DMS 273 treated with DMSO at 0.1 percent for 48 hours (cell line): ENCODE data around the gene RLIM.
"Not testable (repeated sequence)": the region's sequence is repeated elsewhere in the genome, so short reads cannot be mapped to it uniquely, and the experiment has no call there.

Experiments
- DNase-seq: peaks from one replicate; lab custom pipeline; 2025; lab: John Stamatoyannopoulos, UW

Gene RLIM, protein sequence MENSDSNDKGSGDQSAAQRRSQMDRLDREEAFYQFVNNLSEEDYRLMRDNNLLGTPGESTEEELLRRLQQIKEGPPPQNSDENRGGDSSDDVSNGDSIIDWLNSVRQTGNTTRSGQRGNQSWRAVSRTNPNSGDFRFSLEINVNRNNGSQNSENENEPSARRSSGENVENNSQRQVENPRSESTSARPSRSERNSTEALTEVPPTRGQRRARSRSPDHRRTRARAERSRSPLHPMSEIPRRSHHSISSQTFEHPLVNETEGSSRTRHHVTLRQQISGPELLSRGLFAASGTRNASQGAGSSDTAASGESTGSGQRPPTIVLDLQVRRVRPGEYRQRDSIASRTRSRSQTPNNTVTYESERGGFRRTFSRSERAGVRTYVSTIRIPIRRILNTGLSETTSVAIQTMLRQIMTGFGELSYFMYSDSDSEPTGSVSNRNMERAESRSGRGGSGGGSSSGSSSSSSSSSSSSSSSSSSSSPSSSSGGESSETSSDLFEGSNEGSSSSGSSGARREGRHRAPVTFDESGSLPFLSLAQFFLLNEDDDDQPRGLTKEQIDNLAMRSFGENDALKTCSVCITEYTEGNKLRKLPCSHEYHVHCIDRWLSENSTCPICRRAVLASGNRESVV

DNA sequence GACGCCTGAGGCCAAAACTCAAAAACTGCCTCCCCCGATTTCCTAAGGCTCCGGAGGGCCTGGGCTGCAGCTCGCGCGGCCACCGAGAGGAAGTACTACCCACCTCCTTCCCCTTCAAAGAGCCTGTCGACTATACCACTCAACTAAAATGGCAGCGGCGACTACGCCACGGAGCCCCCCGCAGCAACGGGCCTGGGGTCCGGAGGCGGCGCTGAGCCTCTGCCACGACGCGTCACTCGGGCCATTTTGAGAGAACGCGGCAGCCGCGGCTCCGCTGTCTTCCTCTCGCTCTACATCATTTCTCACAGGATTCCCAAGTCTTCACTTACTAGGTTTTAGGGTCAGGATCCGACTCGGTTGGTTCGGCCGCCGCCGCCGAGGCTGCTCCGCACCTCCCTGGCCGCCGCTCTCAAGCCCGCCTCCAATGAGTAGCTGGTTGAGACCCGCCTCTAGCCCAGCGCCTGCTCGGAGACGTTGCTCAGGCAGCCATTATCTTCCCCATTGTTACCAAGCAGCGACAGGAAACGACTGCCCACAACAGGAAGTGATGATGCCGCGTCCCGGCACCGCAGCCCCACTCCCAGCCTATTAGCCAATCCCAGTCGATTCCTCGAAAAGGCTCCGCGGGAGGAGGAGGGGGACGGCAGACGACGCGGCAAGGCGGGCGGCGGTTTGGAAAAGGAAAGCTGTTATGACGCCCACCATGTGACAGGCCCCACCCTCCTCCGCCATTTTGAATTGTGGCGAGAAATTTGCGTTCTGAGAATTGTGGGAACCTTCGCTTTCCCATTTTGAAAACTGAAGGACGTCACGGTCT lies at the start of gene RLIM:
TSS of gene RLIM (minus strand) at position 532 of the 817 bp plus-strand sequence. CDS start 18,647 bp downstream, outside the sequence.
- DNase-seq: peak; percentile 89

DNA sequence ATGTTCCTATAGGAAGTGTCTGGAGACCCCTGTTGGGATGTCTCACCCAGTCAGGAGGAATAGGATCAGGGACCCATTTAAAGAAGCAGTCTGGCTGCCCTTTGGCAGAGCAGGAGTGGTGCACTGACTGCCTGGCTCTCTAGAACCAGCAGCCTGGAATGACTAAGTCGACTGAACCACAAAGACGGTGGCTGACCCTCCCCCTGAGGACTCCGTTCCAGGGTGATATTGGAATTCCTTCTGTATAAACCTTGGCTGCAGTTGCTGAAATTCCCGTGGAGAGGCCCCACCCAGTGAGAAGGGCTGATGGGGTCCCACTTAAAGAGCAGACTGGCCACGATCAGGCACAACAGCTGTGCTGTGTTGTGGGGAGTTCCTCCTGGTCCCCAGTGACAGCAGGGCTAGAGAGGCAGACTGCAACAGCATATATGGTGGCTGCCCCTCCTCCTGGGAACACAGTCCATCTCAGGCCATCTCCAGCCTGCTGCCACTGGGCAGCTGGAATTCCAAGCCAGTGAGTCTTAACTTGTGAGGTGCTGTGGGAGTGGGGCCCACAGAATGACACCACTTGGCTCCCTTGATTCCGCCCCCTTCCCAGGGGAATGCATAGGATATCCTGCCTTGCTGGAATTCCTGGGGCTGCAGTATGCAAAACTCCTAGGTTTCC lies 41.8 kb upstream of the RLIM start:
- DNase-seq: no peak

DNA sequence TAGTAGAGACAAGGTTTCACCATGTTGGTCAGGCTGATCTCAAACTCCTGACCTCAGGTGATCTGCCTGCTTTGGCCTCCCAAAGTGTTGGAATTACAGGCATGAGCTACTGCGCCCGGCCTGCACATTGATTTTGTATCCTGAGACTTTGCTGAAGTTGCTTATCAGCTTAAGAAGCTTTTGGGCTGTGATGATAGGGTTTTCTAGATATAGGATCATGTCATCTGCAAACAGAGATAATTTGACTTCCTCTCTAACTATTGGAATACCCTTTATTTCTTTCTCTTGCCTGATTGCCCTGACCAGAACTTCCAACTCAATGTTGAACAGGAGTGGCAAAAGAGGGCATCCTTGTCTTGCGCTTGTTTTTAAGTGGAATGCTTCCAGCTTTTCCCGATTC lies 40.5 kb upstream of the RLIM start:
- DNase-seq: not testable (repeated sequence)

DNA sequence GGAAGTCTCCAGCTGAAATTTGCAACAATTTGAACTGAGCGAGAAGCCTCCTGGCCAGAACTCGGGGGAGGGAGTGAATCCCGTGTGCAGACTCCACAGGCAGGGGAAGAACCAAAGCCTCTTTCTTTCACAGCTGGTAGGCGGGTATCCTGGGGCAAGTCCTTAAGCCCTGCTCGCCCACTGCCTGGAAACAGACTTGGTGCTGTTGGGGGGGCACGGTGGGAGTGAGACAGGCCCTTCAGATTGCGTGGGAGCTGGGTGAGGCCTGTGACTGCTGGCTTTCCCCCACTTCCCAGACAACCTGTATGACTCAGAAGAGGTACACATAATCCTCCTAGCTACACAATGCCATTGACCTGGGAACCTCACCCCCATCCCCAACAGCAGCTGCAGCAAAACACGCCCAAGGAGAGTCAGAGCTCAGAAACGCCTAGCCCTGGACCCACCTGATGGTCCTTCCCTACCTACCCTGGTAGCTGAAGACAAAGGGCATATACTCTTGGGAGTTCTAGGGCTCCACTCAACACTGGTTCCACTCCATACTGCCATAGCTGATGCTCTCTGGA lies 22.4 kb upstream of the RLIM start:
- DNase-seq: no peak

DNA sequence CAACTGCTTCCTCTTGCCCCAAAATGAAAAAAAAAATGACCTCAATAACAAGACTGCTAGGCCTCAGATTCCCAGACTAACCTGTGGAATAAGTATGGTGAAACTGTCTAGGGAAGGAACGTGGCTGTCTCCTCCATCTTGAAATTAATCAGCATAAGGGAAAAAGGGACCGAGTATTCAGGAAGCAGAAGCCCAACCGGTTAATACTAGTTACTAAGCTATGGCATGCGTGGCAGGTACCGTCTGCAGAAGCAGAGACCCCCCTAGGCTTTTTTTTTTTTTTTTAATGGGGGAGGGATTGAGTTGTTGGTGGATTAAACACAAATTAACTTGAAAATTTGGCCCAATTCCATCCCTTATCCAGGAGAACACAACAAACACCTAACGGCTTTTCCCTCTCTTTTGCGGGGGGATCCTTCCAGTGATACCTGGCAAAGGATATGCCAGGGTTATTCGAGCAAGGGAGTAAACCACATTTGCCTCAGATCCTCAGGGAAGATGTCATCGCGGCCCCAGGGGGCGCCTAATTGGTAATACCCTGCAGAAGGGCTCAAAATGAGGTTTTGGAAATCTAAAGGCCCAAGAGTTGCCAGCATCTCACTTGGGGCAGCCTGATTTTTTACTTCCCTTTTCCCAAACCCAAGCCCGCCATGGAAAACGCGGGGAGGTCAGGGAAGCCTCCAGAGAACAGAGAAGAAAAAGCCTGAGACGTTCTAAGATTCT lies 893 bp downstream of the RLIM start:
- DNase-seq: peak; percentile 13

DNA sequence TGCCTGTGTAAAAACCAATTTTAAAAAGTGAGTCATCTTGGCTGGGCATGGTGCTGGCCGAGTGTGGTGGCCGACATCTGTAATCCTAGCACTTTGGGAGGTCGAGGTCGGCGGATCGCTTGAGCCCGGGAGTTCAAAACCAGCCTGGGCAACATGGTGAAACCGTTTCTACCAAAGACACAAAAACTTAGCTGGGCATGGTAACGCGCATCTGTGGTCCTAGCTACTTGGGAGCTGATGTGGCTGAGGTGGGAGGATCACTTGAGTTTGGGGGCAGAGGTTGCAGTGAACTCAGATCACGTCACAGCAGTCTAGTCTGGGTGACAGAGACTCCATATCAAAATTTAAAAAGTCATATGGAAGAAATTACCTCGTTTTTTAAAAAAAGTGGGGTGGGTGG lies 7.6 kb downstream of the RLIM start:
- DNase-seq: no peak

DNA sequence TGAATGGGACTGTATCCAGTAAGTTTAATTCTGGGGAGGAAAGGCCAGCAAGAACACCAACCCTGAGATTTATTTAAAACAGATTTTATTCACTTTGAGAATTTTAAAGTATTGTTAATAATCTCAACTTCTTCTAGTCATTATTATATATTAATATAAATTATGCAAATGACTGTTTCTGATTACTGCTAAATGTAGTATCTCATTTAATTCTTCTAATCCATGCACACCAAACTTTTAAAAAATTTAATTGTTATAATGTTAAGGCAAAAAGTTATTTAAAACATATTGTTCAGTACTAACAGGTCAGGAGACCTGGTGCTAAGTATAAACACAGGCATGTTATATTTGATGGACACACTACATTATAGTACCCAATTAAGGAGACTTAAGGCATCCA lies 8.1 kb downstream of the RLIM start:
- no peak for DNase-seq

DNA sequence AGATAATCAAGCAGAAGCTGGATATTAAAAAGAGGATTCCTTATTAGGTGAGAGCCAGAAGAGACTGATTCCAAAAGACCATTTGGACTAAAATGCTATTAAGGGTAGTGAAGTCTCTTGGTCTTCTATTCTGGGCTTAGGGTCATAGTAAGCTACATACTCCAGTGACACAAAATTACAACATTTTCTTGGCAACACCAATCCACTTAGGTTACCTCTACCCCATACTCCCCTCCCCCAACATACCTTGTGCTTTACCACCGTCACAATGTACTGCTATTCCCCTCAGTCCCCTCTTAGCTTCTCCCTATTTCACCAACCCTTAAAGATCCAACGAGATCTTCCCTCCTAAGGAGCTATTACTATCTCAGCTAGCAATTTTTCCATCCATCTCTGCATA lies 11.4 kb downstream of the RLIM start:
- DNase-seq: no peak

DNA sequence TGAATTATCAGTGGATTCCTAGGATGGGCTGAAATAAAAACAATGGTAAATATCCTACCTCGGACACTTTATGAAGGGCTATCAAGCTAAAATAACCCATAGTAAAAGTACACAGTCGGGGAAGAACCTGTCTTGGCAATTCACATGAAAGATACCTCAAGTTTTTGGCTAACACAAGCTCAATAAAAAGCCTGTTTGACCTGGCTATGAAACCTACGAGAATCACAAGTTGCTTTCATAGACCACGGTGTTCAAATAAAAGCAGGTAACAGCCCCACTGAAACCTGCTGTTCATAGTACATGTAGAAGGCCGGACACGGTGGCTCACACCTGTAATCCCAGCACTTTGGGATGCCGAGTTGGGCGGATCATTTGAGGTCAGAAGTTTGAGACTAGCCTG lies 12.3 kb downstream of the RLIM start:
- DNase-seq: no peak

DNA sequence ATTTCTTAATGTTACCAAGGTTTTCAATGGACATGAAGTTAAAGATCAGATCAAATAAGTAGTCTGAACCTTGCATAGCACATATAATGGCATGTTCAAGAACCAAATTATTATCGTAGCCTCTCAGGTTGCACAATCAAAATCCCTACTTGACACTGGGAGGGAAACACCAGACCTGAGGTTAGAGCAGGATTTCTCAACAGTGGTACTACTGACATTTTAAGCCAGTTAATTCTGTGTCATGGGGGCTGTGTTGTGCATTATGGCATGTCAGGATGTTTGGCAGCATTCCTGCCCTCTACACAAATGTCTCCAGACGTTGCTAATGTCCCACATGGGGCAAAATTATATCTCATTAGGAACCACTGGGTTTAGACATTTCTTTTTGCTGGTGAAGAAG lies 20.8 kb downstream of the RLIM start:
- DNase-seq: no peak

DNA sequence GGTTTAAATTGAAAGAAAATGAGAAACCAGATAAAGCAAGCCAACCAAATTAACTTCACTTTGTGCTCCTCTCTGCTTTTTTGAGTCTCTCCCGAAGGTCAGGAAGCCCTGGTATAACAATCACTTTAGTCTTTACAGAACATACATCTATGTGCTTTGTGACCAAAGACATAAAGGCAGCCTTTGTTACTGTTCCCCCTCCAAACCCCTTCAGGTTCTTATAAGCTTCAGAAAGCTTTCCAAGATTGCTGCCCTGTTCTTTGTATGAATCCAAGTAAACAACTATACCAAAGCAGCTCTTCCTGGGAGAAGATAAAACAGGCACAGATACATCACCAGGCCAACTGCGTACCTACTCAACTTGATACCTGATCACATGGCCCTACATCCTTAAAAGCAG lies 28.7 kb downstream of the RLIM start:
- no peak for DNase-seq

DNA sequence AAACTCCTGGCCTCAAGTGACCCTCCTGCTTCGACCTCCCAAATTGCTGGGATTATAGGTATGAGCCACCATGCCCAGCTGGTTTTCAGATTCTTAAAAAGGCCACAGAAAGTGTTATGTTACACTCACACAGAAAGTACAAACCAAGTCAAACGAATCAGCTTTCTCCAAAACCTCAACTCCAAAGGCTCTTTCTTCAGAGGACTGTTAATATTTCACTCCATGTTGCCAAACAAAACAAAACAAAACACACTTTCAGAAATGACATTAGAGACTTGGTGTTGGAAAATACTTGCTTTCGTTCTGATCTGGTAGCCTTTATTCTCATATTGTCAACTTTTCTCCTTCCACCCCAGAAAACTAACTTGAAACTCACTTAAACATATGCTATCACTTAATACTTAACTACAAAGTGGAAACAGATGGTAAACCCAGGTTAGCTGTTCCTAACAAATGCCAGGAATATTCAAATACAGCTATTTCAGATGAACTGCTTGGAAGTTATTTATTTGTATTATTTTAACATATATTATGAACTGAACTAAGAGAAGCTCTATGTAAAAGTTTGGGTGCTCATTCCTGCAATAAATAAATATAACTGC lies 34.7 kb downstream of the RLIM start:
- DNase-seq: no peak

DNA sequence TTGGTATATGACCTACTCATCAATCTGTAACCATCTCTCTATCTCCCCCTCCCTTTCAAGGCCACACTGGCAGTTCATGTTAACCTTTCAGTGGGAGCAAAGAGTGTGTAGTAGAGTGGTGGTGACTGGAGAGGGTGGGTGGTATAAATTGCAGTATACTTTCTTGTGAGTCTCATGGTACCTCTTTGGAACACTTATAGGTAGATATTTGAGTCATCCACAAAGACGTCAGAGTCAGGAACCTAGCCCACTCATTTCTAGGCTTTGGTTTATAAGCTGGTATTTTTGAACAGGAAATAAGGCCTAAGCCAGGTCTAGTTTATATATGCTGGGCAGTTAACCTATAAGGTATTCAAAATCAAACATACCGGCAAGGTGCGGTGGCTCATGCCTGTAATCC lies 36.3 kb downstream of the RLIM start:
- no peak for DNase-seq

DNA sequence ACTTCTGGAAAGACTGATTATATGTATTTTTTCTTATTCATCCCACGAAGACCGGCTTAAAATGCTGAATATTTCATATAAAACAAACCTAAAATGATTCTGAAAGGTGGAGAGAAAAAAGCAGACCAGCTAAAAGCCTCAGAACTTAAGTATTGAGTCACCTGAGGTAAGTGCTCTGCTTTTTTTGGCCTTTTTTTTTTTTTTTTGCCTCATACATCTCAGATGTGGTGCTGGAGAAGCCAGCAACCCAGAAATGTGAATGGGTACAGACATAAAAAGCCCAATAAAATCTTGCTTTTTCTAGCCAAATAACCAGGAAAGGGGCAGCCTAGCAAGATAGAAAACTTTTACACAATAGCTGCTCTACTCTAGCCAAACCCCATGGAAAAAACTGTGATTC lies 57.0 kb downstream of the RLIM start:
- DNase-seq: no peak

DNA sequence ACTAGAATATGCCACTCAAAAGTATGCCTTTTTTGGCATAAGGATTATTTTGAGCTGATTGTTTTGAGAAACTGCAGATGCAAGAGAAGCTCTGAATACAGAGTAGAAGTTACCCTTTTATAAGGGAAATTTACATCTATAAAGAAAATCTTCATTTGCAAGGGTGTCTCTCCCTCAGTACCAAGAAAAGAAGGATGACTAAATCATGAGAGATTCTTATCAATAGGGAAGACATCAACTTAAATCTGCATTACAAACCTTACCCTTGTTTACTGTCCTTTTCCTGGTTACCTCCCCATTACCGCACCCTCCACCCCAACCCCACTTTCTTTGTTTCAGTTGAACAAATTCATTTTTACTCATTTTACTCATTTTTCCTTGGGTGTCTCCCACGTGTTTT lies 62.5 kb downstream of the RLIM start:
- DNase-seq: no peak

DNA sequence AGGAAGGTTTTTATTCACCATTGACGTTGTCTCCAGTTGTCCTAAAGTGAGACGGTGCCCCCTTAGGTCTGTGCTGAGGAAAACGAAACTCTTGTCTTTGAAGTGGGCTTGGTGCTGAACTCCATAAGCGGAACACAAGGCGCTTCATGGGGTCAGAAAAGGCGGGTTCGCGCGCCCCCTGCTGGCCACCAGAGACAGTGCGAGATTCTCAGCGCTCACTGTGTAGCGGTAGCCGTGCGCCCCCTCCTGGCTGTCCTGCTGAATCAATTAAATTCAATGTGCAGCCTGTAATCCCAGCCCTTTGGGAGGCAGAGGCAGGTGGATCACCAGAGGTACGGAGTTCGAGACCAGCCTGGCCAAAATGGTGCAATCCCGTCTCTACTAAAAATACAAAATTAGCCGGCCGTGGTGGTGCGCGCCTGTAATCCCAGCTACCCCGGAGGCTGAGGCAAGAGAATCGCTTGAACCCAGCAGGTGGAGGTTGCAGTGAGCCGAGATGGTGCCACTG lies 64.1 kb downstream of the RLIM start:
- peak; percentile 61 for DNase-seq

DNA sequence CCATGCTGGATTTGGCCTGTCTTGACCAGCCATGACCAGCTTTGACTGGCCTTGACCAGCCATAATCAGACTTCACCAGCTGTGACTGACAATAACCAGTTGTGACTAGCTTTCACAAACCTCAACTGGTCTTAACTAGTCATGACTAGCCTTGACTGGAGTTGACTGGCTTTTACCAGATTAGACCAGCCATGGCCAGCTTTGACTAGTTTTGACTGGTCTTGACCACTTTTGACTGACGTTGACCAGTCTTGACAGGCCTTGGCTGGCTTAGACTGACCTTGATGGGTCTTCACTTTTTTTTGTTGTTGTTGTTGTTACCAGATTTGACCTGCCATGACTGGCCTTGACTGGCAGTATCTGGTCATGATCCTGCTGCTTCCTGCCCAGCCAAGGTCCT lies 67.4 kb downstream of the RLIM start:
- DNase-seq: no peak

DNA sequence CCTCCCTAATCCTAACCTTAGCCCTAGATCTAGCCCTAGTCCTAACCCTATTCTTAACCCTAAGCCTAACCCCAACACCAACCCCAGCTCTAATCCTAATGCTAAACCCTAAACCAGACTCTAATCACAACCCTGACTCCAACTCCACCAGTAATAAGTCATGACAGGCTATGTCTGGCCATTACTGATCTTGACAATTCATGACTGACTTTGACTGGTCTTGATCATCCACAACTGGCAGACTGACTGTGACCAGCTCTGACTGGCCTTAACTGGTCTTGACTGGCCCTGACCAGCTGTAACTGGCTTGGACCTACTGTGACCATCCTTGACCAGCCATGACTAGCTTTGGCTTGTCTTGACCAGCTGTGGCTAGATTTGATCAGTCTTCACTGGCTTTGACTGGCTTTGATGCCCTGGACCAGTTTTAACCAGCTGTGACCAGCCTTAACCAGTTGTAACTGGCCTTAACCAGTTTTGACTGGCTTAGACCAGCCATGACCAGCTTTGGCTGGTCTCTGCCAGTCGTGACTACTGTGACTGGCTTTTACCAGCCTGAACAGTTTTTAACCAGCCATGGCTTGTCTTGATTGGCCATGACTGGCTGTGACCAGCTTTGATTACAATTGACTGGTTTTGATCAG lies 68.4 kb downstream of the RLIM start:
- DNase-seq: no peak

DNA sequence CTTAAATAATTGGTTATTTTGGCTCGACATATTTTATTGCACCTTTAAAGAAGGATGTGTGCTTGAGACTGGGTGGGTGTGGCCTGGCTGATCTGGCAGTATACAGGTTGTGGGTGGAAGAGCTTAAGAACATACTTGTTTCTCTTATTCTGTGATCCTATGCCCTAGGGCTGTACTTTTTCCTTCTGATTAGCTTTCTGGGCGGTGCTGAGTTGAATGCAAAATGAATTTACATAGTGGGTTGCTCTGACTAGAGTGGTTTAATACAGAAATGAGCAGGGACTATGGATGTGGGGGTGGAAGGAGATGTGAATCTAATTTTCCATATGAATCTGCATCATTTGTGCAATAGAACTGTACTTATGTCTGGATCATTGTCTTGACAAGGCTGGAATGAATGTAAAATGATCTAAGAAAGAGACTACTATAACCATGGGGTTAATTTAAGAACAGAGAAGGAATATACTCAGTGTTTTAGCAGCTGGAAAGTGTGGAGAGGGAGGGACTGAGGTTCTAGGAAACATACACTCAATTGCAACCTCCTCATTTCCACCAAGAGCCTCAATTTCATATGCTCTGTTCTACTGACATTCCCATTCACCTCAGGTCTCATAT lies 73.7 kb downstream of the RLIM start:
- DNase-seq: no peak
